Measurements from ENCODE around the gene PLEKHA5.

DNA sequence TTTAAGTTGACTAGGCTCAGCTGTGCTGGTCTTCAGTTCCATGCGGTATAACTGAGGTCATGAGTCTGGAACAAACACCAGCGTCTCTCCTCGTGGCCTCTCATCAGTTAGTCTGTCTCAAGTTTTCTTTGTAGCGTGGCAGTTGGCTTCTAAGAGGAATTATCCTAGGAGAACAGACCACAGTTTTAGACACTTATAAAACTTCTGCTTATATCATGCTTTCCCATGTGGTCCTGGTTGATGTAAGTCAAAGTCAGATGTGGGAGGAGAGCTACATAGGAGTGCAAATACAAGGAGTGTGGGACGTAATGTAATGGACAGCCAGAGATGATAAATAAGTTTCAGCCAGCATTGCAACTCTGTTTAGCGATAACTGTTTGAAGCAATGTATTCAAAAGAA lies 14.8 kb downstream of the PLEKHA5 start:
- no peak for TF ChIP-seq EZH2phosphoT487 (IDR thresholded peaks at IDR 0.05; ENCODE audit: low read depth)
- TF ChIP-seq, protein P1, sequence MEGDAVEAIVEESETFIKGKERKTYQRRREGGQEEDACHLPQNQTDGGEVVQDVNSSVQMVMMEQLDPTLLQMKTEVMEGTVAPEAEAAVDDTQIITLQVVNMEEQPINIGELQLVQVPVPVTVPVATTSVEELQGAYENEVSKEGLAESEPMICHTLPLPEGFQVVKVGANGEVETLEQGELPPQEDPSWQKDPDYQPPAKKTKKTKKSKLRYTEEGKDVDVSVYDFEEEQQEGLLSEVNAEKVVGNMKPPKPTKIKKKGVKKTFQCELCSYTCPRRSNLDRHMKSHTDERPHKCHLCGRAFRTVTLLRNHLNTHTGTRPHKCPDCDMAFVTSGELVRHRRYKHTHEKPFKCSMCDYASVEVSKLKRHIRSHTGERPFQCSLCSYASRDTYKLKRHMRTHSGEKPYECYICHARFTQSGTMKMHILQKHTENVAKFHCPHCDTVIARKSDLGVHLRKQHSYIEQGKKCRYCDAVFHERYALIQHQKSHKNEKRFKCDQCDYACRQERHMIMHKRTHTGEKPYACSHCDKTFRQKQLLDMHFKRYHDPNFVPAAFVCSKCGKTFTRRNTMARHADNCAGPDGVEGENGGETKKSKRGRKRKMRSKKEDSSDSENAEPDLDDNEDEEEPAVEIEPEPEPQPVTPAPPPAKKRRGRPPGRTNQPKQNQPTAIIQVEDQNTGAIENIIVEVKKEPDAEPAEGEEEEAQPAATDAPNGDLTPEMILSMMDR (IDR thresholded peaks at IDR 0.05; ENCODE audit: low read depth, low read length), result no peak

Measured in OCI-LY3 (cell line).